SK-N-MC (cell line): ENCODE data around the gene OR7D2.

Experiments
- DNase-seq: peaks from one replicate; pipeline ENCODE4 v3.0.0-alpha.2; 2011; ENCODE audit warnings: low read depth, low spot score
- H3K27ac ChIP-seq: fragments of 200-600 bp; sonication (generic); 2 replicates; pipeline ENCODE4 v1.5.1; 2016; ENCODE audit warnings: mixed run types
- H3K36me3 ChIP-seq: fragments of 200-600 bp; sonication (generic); 2 replicates; pipeline ENCODE4 v1.6.1; 2017; ENCODE audit warnings: antibody characterized with exemption, low read length, mixed read lengths; ENCODE audit not compliant: insufficient read depth
- H3K4me3 ChIP-seq: fragments of 200-600 bp; sonication (generic); 2 replicates; pipeline ENCODE4 v1.5.1; 2016
- H3K9ac ChIP-seq: fragments of 200-600 bp; sonication (generic); 2 replicates; pipeline ENCODE4 v1.8.0; 2017; ENCODE audit warnings: mixed run types, mixed read lengths; ENCODE audit not compliant: insufficient read length
- H3K9me3 ChIP-seq: fragments of 200-600 bp; sonication (generic); 2 replicates; pipeline ENCODE4 v1.6.1; 2017; ENCODE audit warnings: low read depth, mild to moderate bottlenecking, antibody characterized with exemption, low read length, moderate library complexity, mixed read lengths
- EZH2 ChIP-seq: fragments of 200-600 bp; sonication (generic); IDR thresholded peaks from one replicate; pipeline ENCODE4 v1.6.1; 2017; ENCODE audit warnings: antibody characterized with exemption
- FOXP2 ChIP-seq: optimal IDR thresholded peaks from 2 replicates; pipeline ENCODE3; 2011; ENCODE audit warnings: mild to moderate bottlenecking, moderate library complexity; ENCODE audit not compliant: insufficient read depth; ENCODE audit errors: extremely low read length, control extremely low read depth
- POLR2AphosphoS5 ChIP-seq: IDR thresholded peaks from 2 replicates; pipeline ENCODE4 v1.6.1; 2012; ENCODE audit warnings: mild to moderate bottlenecking, low read depth, low read length, borderline replicate concordance

Gene OR7D2

GRCh38 chr19:9178901-9179300 lies at the start of gene OR7D2:
Gene OR7D2, plus strand, starts transcription at chr19:9178979. Its CDS starts 6,803 bp downstream, at chr19:9185782.
- H3K4me3 ChIP-seq = no peak within 1 kb of the TSS
- H3K27ac ChIP-seq = no peak within 1 kb of the TSS
- no peak within 1 kb of the TSS for H3K9ac ChIP-seq
- no peaks in the 10 kb centered on the region for H3K36me3 ChIP-seq
- no peak for DNase-seq
- TF ChIP-seq FOXP2 = no peak
- no peak for TF ChIP-seq POLR2AphosphoS5
- no peak for TF ChIP-seq EZH2
- H3K9me3 ChIP-seq = no peaks in the 10 kb centered on the region

DNA sequence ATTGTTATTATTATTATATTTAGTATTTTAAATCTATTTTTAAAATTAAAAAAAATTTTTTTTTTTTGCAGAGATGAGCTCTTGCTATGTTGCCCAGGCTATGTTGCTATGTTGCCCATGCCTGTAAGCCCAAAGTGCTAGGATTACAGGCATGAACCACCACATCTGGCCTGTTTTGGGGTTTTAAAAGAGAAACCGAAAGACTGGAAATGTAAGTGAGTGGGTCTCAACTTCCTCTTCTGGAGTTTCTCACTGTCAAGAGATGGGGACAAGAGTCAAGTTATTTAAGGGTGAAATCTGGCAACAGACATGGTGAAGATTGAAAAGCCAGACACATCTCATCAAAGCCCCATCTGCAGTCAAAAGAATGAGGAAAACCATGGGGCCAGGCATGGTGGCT lies 47.8 kb upstream of the OR7D2 start:
- Histone ChIP-seq H3K4me3 (no peak overlapping the region), H3K9me3 (no peaks in the 10 kb centered on the region), H3K27ac (no peak overlapping the region), H3K36me3 (no peaks in the 10 kb centered on the region), H3K9ac (no peak overlapping the region)
- no peak for DNase-seq
- TF ChIP-seq EZH2 (no peak), FOXP2 (no peak), POLR2AphosphoS5 (no peak)

- Histone ChIP-seq H3K27ac (no peak overlapping the region), H3K4me3 (no peak overlapping the region), H3K36me3 (no peaks in the 10 kb centered on the region), H3K9me3 (no peaks in the 10 kb centered on the region), H3K9ac (no peak overlapping the region)
- DNase-seq = no peak
- no peak for TF ChIP-seq FOXP2
Observed at GRCh38 chr19:9132422-9132821, 46.4 kb upstream of the OR7D2 start.

GRCh38 chr19:9139609-9140158 lies 39.1 kb upstream of the OR7D2 start:
- Histone ChIP-seq H3K36me3 (peaks cover 27% of the 10 kb centered on the region), H3K9me3 (peaks cover 13% of the 10 kb centered on the region; the same call in 1 of the 2 replicates), H3K4me3 (peak overlapping the region; percentile 89), H3K27ac (no peak overlapping the region), H3K9ac (peak overlapping the region; percentile 94)
- DNase-seq = no peak
- no peak for TF ChIP-seq POLR2AphosphoS5
- TF ChIP-seq EZH2 = no peak
- TF ChIP-seq FOXP2 = no peak

DNA sequence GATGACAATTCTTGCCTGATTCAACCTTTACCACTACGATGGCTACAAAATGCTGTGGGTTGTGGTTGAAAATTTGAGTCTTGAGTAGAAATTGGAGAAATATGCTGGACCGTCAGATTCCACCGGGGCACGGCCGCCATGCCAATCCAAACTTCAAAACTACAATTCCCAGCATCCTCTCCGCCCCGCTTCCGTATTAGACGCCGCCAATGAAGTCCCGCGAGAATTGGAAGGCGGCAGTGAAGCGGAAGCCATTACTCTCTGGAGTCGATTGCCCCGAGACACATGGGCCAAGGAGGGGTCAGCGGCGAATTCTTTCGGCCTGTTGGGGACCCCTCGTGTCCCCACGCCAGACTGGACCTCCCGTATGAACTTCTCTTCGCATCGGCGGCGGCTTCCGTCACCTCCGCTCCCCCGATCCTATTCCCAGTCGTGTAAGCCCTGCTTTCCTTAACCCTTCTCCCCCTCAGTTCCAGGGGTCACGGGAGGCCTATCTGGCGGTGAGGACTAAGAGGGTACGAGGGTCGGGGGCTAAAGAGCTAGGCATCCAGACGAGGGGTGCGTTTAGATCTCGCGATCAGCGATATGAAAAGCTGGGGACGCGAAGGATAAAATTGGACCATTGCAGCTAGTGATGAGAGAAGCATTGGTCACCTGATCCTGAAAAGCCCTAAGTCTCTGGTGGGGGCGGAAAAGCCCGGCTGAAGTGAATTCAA lies 38.5 kb upstream of the OR7D2 start, which contains the start of gene ZNF317:
TSS of gene ZNF317 (plus strand) at position 239 of the 716 bp plus-strand sequence. CDS start 15,620 bp downstream, outside the sequence.
- peaks cover 16% of the 10 kb centered on the region; the same call in 1 of the 2 replicates for H3K9me3 ChIP-seq
- H3K27ac ChIP-seq = no peak within 1 kb of the TSS; the same call in 1 of the 2 replicates
- H3K4me3 ChIP-seq = peak within 1 kb of the TSS; percentile 89
- peak; percentile 51 for DNase-seq
- H3K9ac ChIP-seq = peak within 1 kb of the TSS; percentile 94
- no peak for TF ChIP-seq FOXP2
- TF ChIP-seq POLR2AphosphoS5 = peak; percentile 94
- H3K36me3 ChIP-seq = peaks cover 33% of the 10 kb centered on the region

DNA sequence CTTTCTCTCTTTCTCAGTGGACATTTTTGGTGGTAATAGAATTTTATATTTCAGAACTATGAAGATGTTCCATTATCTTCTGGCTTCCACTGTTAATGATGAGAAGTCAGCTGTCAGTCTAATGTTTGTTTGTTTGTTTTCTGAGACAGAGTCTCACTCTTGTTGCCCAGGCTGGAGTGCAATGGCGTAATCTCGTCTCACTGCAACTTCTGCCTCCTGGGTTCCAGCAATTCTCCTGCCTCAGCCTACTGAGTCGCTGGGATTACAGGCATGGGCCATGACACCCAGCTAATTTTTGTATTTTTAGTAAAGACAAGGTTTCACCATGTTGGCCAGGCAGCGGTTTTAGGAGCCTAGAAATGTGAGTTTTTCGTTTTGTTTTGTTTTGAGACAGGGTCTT lies 33.9 kb upstream of the OR7D2 start:
- peaks cover 71% of the 10 kb centered on the region for H3K36me3 ChIP-seq
- H3K9me3 ChIP-seq = peaks cover 37% of the 10 kb centered on the region
- TF ChIP-seq EZH2 = no peak
- TF ChIP-seq POLR2AphosphoS5 = no peak
- TF ChIP-seq FOXP2 = no peak
- DNase-seq = no peak
- no peak overlapping the region for H3K27ac ChIP-seq
- no peak overlapping the region for H3K9ac ChIP-seq
- H3K4me3 ChIP-seq = no peak overlapping the region

GRCh38 chr19:9146882-9147281 lies 31.9 kb upstream of the OR7D2 start:
- peaks cover 34% of the 10 kb centered on the region for H3K9me3 ChIP-seq
- H3K27ac ChIP-seq = no peak overlapping the region
- H3K36me3 ChIP-seq = peaks cover 81% of the 10 kb centered on the region
- DNase-seq = no peak
- H3K4me3 ChIP-seq = no peak overlapping the region
- no peak overlapping the region for H3K9ac ChIP-seq
- TF ChIP-seq EZH2 (no peak), POLR2AphosphoS5 (no peak), FOXP2 (no peak)

DNA sequence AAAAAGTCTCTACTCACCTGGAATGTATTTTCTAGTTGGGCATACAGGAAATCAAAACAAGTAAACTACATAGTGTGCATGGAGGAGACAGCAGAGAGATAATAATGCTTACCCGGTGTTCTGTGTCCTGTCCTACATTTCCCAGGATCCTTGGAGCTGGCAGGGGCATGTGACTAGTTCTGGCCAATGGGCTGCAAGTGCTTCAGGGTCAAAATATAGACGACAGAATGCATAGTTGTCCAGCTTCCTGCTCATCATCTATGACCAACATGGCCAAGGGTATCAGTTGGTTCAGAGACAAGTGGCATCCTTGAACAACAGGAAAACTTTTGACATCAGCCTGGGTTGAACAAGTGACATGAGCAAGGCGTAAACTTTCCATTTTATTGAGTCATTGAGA lies 30.1 kb upstream of the OR7D2 start:
- Histone ChIP-seq H3K9me3 (peaks cover 34% of the 10 kb centered on the region), H3K9ac (no peak overlapping the region), H3K27ac (no peak overlapping the region), H3K36me3 (peaks cover 87% of the 10 kb centered on the region), H3K4me3 (no peak overlapping the region)
- DNase-seq = no peak
- TF ChIP-seq FOXP2 (no peak), POLR2AphosphoS5 (no peak), EZH2 (no peak)

DNA sequence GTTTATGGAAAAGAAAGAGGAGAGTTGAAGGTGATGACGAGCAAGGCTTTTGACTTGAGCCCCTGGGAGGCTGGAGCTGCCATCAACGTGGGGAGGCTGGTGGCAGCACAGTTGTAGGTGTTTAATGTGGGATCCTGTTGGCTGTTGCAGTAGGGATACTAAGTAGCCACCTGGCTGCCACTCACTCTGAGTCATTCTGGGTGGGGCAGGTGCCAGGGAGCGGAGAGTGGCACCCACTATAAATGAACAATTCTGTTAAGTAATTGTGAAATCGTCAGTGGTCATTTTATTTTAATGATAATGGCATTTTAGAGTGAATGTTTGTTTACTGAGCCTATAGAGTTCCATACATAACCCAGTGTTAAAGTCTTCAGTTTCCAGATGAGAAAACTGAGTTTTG lies 28.8 kb upstream of the OR7D2 start:
- peaks cover 87% of the 10 kb centered on the region for H3K36me3 ChIP-seq
- TF ChIP-seq FOXP2 = no peak
- TF ChIP-seq EZH2 = no peak
- TF ChIP-seq POLR2AphosphoS5 = no peak
- H3K4me3 ChIP-seq = no peak overlapping the region
- H3K9ac ChIP-seq = no peak overlapping the region
- no peak for DNase-seq
- peaks cover 38% of the 10 kb centered on the region for H3K9me3 ChIP-seq
- no peak overlapping the region for H3K27ac ChIP-seq
